ENCODE results near the gene SIKE1. TPM values are rescaled to one million over a fixed set of nuclear protein-coding genes. Genes with fewer than 3 reads are reported as not detected.
A peak's percentile ranks its signal among the peaks of the same experiment; 100 is the strongest.

SIKE1 gene
- total RNA-seq, 1 experiment from 2014 or later = 68.3 TPM

DNA sequence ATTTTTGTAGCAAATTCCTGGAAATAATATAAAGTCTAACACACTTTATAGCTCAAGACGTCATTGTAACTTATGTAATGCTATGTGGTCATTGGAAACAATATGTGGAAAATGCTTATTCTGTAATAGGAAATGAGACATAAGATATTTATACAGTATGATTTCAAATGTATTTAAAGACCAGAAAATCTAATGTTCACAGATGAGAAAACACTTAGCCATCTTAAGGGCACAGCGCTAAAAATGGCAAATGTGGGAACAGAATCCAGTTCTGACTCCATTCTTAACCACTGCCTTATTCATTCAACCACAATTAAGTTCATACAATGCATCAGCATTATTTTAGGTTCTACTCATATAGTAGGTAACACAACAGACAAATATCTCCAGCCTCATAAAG, 35.2 kb downstream of the SIKE1 start:
- H3K27ac ChIP-seq (ENCODE audit: low read depth, low read length, poor library complexity, severe bottlenecking) = no peak overlapping the region
- TF ChIP-seq CTCF (conservative IDR thresholded peaks at IDR 0.05; ENCODE audit: low read depth, low read length) = no peak
- TF ChIP-seq EZH2 (IDR thresholded peaks at IDR 0.05; ENCODE audit: borderline replicate concordance, low read depth, low read length, poor library complexity, severe bottlenecking) = no peak
- CTCF ChIA-PET = no interaction called here

DNA sequence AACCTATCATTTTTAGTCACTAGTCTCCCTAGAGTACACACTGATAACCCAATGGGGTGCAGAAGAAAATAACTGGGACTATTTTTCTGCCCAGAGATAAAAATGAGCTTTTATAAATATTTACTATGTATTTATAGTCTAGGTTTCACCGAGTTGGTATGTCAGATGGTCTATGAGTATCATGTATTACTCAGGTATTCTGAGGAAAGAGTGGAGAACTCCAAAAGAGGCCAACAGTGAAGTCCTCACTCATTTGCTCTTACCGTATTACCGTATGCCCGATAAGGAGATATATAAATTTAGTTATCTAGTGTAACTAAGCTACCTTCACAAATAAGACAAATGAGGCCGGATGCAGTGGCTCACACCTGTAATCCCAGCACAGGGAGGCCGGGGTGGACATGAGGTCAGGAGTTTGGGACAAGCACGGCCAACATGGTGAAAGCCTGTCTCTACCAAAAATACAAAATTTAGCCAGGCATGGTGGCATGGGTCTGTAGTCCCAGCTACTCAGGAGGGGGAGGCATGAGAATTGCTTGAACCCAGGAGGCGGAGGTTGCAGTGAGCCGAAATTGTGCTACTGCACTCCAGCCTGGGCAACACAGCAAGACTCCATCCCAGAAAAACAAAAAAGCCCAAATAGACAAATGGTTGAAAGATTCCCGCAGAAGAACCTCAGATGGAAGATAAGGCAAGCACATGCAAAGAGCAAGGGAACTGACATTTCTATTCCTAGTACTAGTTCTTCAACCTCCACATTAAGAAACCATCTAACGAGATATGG, 38.3 kb downstream of the SIKE1 start:
- no peak for DNase-seq (ENCODE audit: low spot score)
- TF ChIP-seq CTCF (conservative IDR thresholded peaks at IDR 0.05; ENCODE audit: low read depth, low read length) (no peak), EZH2 (IDR thresholded peaks at IDR 0.05; ENCODE audit: borderline replicate concordance, low read depth, low read length, poor library complexity, severe bottlenecking) (no peak)
- no TSS peak for BruUV-seq (replicated peaks)
- ChIA-PET POLR2A (ENCODE audit: low non-redundant PET) (no interaction called here), CTCF (no interaction called here)
- no peak overlapping the region for H3K4me3 ChIP-seq (ENCODE audit: low read depth, low read length, poor library complexity, severe bottlenecking)
- no peak overlapping the region for H3K27ac ChIP-seq (ENCODE audit: low read depth, low read length, poor library complexity, severe bottlenecking)
- intact Hi-C loops (cut with micrococcal nuclease; ENCODE audit: unreplicated experiment) = no loop called here
- no peaks in the 10 kb centered on the region for H3K4me1 ChIP-seq (ENCODE audit: insufficient read depth, low read length, poor library complexity, severe bottlenecking)
- H3K27me3 ChIP-seq (replicated peaks; ENCODE audit: insufficient read depth, low read depth, low read length, poor library complexity) = no peaks in the 10 kb centered on the region
- peaks cover 90% of the 10 kb centered on the region for H3K36me3 ChIP-seq (ENCODE audit: insufficient read depth, low read length, poor library complexity, severe bottlenecking)
- no peaks in the 10 kb centered on the region for H3K9me3 ChIP-seq (ENCODE audit: low read depth, low read length, poor library complexity, severe bottlenecking)

More for the DNA sequence above, 35.2 kb downstream of the SIKE1 start:
- Histone ChIP-seq H3K36me3 (ENCODE audit: insufficient read depth, low read length, poor library complexity, severe bottlenecking) (peaks cover 94% of the 10 kb centered on the region), H3K4me1 (ENCODE audit: insufficient read depth, low read length, poor library complexity, severe bottlenecking) (no peaks in the 10 kb centered on the region), H3K27me3 (replicated peaks; ENCODE audit: insufficient read depth, low read depth, low read length, poor library complexity) (no peaks in the 10 kb centered on the region), H3K9me3 (ENCODE audit: low read depth, low read length, poor library complexity, severe bottlenecking) (no peaks in the 10 kb centered on the region), H3K4me3 (ENCODE audit: low read depth, low read length, poor library complexity, severe bottlenecking) (no peak overlapping the region)
- POLR2A ChIA-PET (ENCODE audit: low non-redundant PET) = no interaction called here
- intact Hi-C loops (cut with micrococcal nuclease; ENCODE audit: unreplicated experiment) = no loop called here
- no peak for DNase-seq (ENCODE audit: low spot score)
- BruUV-seq (replicated peaks) = no TSS peak

DNA sequence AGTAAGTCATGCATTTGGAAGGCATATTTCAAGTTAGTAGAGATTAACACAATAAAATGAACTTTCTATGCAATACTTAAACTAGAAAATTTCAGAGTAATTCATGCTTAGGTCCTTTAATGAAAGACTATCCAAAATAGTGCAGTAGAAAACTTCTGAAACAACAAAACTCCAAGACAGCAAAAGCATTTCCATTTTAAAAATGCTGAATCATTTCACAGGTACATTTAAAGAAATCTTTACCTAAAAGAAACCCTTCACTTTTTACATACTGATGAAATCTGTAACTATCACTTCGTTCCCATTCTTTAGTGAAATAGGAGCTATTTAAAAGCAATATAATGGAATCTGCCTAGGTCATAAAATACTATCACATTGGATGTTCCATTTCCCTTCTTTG, 40.2 kb downstream of the SIKE1 start:
- H3K36me3 ChIP-seq (ENCODE audit: insufficient read depth, low read length, poor library complexity, severe bottlenecking) = peaks cover 90% of the 10 kb centered on the region
- H3K4me3 ChIP-seq (ENCODE audit: low read depth, low read length, poor library complexity, severe bottlenecking) = no peak overlapping the region
- intact Hi-C loops (cut with micrococcal nuclease; ENCODE audit: unreplicated experiment) = no loop called here
- no peaks in the 10 kb centered on the region for H3K9me3 ChIP-seq (ENCODE audit: low read depth, low read length, poor library complexity, severe bottlenecking)
- TF ChIP-seq EZH2 (IDR thresholded peaks at IDR 0.05; ENCODE audit: borderline replicate concordance, low read depth, low read length, poor library complexity, severe bottlenecking) = no peak
- no peak for TF ChIP-seq CTCF (conservative IDR thresholded peaks at IDR 0.05; ENCODE audit: low read depth, low read length)
- no TSS peak for BruUV-seq (replicated peaks)
- POLR2A ChIA-PET (ENCODE audit: low non-redundant PET) = no interaction called here
- H3K27me3 ChIP-seq (replicated peaks; ENCODE audit: insufficient read depth, low read depth, low read length, poor library complexity) = no peaks in the 10 kb centered on the region
- DNase-seq (ENCODE audit: low spot score) = no peak
- CTCF ChIA-PET = no interaction called here
- peak overlapping the region; percentile 21 for H3K27ac ChIP-seq (ENCODE audit: low read depth, low read length, poor library complexity, severe bottlenecking)
- no peaks in the 10 kb centered on the region for H3K4me1 ChIP-seq (ENCODE audit: insufficient read depth, low read length, poor library complexity, severe bottlenecking)

Measured in A673 (cell line).